CD8-positive, alpha-beta memory T cell (primary cell): ENCODE results near the gene PLEKHG1. TPM values are rescaled to one million over a fixed set of nuclear protein-coding genes. Genes with fewer than 3 reads are reported as not detected.

Experiments
- CTCF ChIA-PET: fragments of 350-600 bp; sonication (Branson Sonifier 250); formaldehyde crosslinking; loops from one replicate; lab custom pipeline; 2021; ENCODE audit warnings: antibody characterized with exemption; lab: Charles Lee
- POLR2A ChIA-PET: fragments of 350-600 bp; sonication (Branson Sonifier 250); formaldehyde crosslinking; loops from one replicate; lab custom pipeline; 2021; ENCODE audit warnings: antibody characterized with exemption; lab: Charles Lee
- DNase-seq, 5 donors: peaks; one replicate each; pipeline versions ENCODE4 v3.0.0 to v3.0.0-alpha.2; 2020 to 2022; ENCODE audit warnings: mixed read lengths in 1 of 5
- H3K27ac ChIP-seq: one replicate; pipeline ENCODE4 v1.7.0; 2013; ENCODE audit warnings: low read depth, mild to moderate bottlenecking, low read length, moderate library complexity
- H3K27me3 ChIP-seq: 2 replicates; pipeline ENCODE4 v1.7.0; 2013; ENCODE audit warnings: low read length, mild to moderate bottlenecking; ENCODE audit not compliant: insufficient read depth, poor library complexity, severe bottlenecking
- H3K36me3 ChIP-seq: 2 replicates; pipeline ENCODE4 v1.7.0; 2013; ENCODE audit warnings: mild to moderate bottlenecking, low read length, moderate library complexity; ENCODE audit not compliant: insufficient read depth
- H3K4me1 ChIP-seq: 2 replicates; pipeline ENCODE4 v1.7.0; 2013; ENCODE audit warnings: mild to moderate bottlenecking, low read length, moderate library complexity; ENCODE audit not compliant: insufficient read depth
- H3K4me3 ChIP-seq: 2 replicates; pipeline ENCODE4 v1.7.0; 2013; ENCODE audit warnings: mild to moderate bottlenecking, low read length
- H3K9me3 ChIP-seq: 2 replicates; pipeline ENCODE4 v1.7.0; 2013; ENCODE audit warnings: mild to moderate bottlenecking, low read length
- H3K27ac Mint-ChIP-seq, 8 donors: one replicate each; pipeline ENCODE4 v1.8.0; 2020 to 2021; ENCODE audit warnings: mixed read lengths in 8 of 8, mild to moderate bottlenecking in 6 of 8, inconsistent platforms in 3 of 8, moderate library complexity in 3 of 8
- H3K27me3 Mint-ChIP-seq, 2 donors: one replicate each; pipeline ENCODE4 v1.8.0; 2020 to 2021; ENCODE audit warnings: mixed read lengths in 2 of 2, mild to moderate bottlenecking in 1 of 2, moderate library complexity in 1 of 2
- H3K36me3 Mint-ChIP-seq, 3 donors: one replicate each; pipeline ENCODE4 v1.8.0; 2020 to 2021; ENCODE audit warnings: mixed read lengths in 3 of 3, inconsistent platforms in 1 of 3, mild to moderate bottlenecking in 1 of 3
- H3K4me1 Mint-ChIP-seq, 3 donors: one replicate each; pipeline ENCODE4 v1.8.0; 2020 to 2021; ENCODE audit warnings: mixed read lengths in 3 of 3, inconsistent platforms in 1 of 3, mild to moderate bottlenecking in 1 of 3
- H3K4me3 Mint-ChIP-seq, 7 donors: one replicate each; pipeline ENCODE4 v1.8.0; 2020 to 2021; ENCODE audit warnings: mixed read lengths in 7 of 7, mild to moderate bottlenecking in 6 of 7, moderate library complexity in 4 of 7, inconsistent platforms in 2 of 7
- H3K9me3 Mint-ChIP-seq, 5 donors: one replicate each; pipeline ENCODE4 v1.8.0; 2020 to 2022; ENCODE audit warnings: mixed read lengths in 5 of 5, mild to moderate bottlenecking in 3 of 5, moderate library complexity in 2 of 5, inconsistent platforms in 1 of 5
- polyA plus RNA-seq: library from polyadenylated mRNA; unstranded; fragments of 300-500 nt; fragmentation: Illumina TruSeq; gene quantifications from one replicate; pipeline ENCODE4 v1.2.3, GENCODE V29; 2021
- total RNA-seq, 2 experiments: library from RNA; stranded (reverse); gene quantifications; one replicate each; pipeline ENCODE4 v1.2.3, GENCODE V29; 2021

PLEKHG1 gene
- total and polyA plus RNA-seq, 3 experiments from 2014 or later, result 1.9 to 9.4 (median 8.8) TPM

- no peaks in the 10 kb centered on the region for H3K4me1 Mint-ChIP-seq
- no peak overlapping the region for H3K4me3 Mint-ChIP-seq
- ChIA-PET CTCF (no interaction called here), POLR2A (no interaction called here)
- peaks cover 11 to 31% of the 10 kb centered on the region in 2 donors for H3K27me3 Mint-ChIP-seq
- H3K27ac Mint-ChIP-seq, result no peak overlapping the region
- Histone ChIP-seq H3K27ac (no peak overlapping the region), H3K36me3 (no peaks in the 10 kb centered on the region), H3K4me1 (no peaks in the 10 kb centered on the region), H3K27me3 (no peaks in the 10 kb centered on the region), H3K4me3 (no peak overlapping the region), H3K9me3 (no peaks in the 10 kb centered on the region)
- H3K9me3 Mint-ChIP-seq, result no peaks in the 10 kb centered on the region
- no peak for DNase-seq
- H3K36me3 Mint-ChIP-seq, result no peaks in the 10 kb centered on the region
Measured at GRCh38 chr6:150580489-150580888, 19.2 kb upstream of the PLEKHG1 start.

- POLR2A ChIA-PET, result no interaction called here
- Histone ChIP-seq H3K9me3 (no peaks in the 10 kb centered on the region), H3K27me3 (no peaks in the 10 kb centered on the region), H3K4me3 (no peak overlapping the region), H3K4me1 (no peaks in the 10 kb centered on the region), H3K27ac (no peak overlapping the region), H3K36me3 (no peaks in the 10 kb centered on the region)
- no peaks in the 10 kb centered on the region for H3K9me3 Mint-ChIP-seq
- no peaks in the 10 kb centered on the region for H3K4me1 Mint-ChIP-seq
- H3K4me3 Mint-ChIP-seq, result no peak overlapping the region
- no peak for DNase-seq
- CTCF ChIA-PET, result no interaction called here
- H3K36me3 Mint-ChIP-seq, result no peaks in the 10 kb centered on the region
- H3K27ac Mint-ChIP-seq, result no peak overlapping the region
- peaks cover 7 to 20% of the 10 kb centered on the region in 2 donors for H3K27me3 Mint-ChIP-seq
Measured at GRCh38 chr6:150584065-150584464, 15.6 kb upstream of the PLEKHG1 start.

- no peaks in the 10 kb centered on the region for H3K9me3 ChIP-seq
- no peaks in the 10 kb centered on the region for H3K9me3 Mint-ChIP-seq
Measured at GRCh38 chr6:150584596-150584995, 15.1 kb upstream of the PLEKHG1 start.

GRCh38 chr6:150586850-150587359 lies 12.8 kb upstream of the PLEKHG1 start:
- H3K27ac Mint-ChIP-seq, result no peak overlapping the region
- Histone ChIP-seq H3K4me1 (no peaks in the 10 kb centered on the region), H3K36me3 (no peaks in the 10 kb centered on the region), H3K9me3 (no peaks in the 10 kb centered on the region), H3K27me3 (no peaks in the 10 kb centered on the region), H3K4me3 (no peak overlapping the region), H3K27ac (no peak overlapping the region)
- no peak for DNase-seq
- no peak overlapping the region for H3K4me3 Mint-ChIP-seq
- H3K4me1 Mint-ChIP-seq, result no peaks in the 10 kb centered on the region
- H3K9me3 Mint-ChIP-seq, result no peaks in the 10 kb centered on the region
- ChIA-PET CTCF (no interaction called here), POLR2A (no interaction called here)
- peaks cover 7 to 28% of the 10 kb centered on the region in 2 donors for H3K27me3 Mint-ChIP-seq
- no peaks in the 10 kb centered on the region for H3K36me3 Mint-ChIP-seq

More at GRCh38 chr6:150584596-150584995, 15.1 kb upstream of the PLEKHG1 start:
- no peak for DNase-seq
- H3K4me1 Mint-ChIP-seq, result no peaks in the 10 kb centered on the region
- ChIA-PET CTCF (interaction anchor here (1.0 kb wide), 1 partner anchor 23 kb away, joined by 3 read pairs; no protein-coding TSS in a partner anchor), POLR2A (no interaction called here)
- H3K36me3 ChIP-seq, result no peaks in the 10 kb centered on the region
- no peak overlapping the region for H3K27ac Mint-ChIP-seq
- H3K27me3 Mint-ChIP-seq, result peaks cover 7 to 21% of the 10 kb centered on the region in 2 donors
- no peak overlapping the region for H3K27ac ChIP-seq
- no peak overlapping the region for H3K4me3 Mint-ChIP-seq
- H3K36me3 Mint-ChIP-seq, result no peaks in the 10 kb centered on the region
- H3K4me3 ChIP-seq, result no peak overlapping the region
- no peaks in the 10 kb centered on the region for H3K27me3 ChIP-seq
- H3K4me1 ChIP-seq, result no peaks in the 10 kb centered on the region

GRCh38 chr6:150587637-150588036 lies 12.0 kb upstream of the PLEKHG1 start:
- H3K27me3 Mint-ChIP-seq, result peaks cover 7 to 28% of the 10 kb centered on the region in 2 donors
- DNase-seq, result no peak
- CTCF ChIA-PET, result no interaction called here
- POLR2A ChIA-PET, result no interaction called here
- H3K4me1 Mint-ChIP-seq, result no peaks in the 10 kb centered on the region
- H3K36me3 Mint-ChIP-seq, result no peaks in the 10 kb centered on the region
- no peaks in the 10 kb centered on the region for H3K4me1 ChIP-seq
- H3K27ac ChIP-seq, result no peak overlapping the region
- no peaks in the 10 kb centered on the region for H3K36me3 ChIP-seq
- H3K27me3 ChIP-seq, result no peaks in the 10 kb centered on the region
- H3K4me3 ChIP-seq, result no peak overlapping the region
- no peaks in the 10 kb centered on the region for H3K9me3 Mint-ChIP-seq
- no peak overlapping the region for H3K27ac Mint-ChIP-seq
- no peak overlapping the region for H3K4me3 Mint-ChIP-seq
- no peaks in the 10 kb centered on the region for H3K9me3 ChIP-seq

GRCh38 chr6:150588888-150589499 lies 10.7 kb upstream of the PLEKHG1 start:
- Histone ChIP-seq H3K4me1 (no peaks in the 10 kb centered on the region), H3K4me3 (no peak overlapping the region), H3K27me3 (no peaks in the 10 kb centered on the region), H3K9me3 (no peaks in the 10 kb centered on the region), H3K36me3 (no peaks in the 10 kb centered on the region), H3K27ac (no peak overlapping the region)
- H3K27ac Mint-ChIP-seq, result no peak overlapping the region
- no peaks in the 10 kb centered on the region for H3K9me3 Mint-ChIP-seq
- H3K4me1 Mint-ChIP-seq, result no peaks in the 10 kb centered on the region
- DNase-seq, result no peak
- ChIA-PET CTCF (no interaction called here), POLR2A (no interaction called here)
- H3K4me3 Mint-ChIP-seq, result no peak overlapping the region
- H3K27me3 Mint-ChIP-seq, result peaks cover 6 to 27% of the 10 kb centered on the region in 2 donors
- no peaks in the 10 kb centered on the region for H3K36me3 Mint-ChIP-seq

- Histone ChIP-seq H3K36me3 (no peaks in the 10 kb centered on the region), H3K4me3 (no peak overlapping the region), H3K27ac (no peak overlapping the region), H3K9me3 (no peaks in the 10 kb centered on the region), H3K27me3 (no peaks in the 10 kb centered on the region), H3K4me1 (no peaks in the 10 kb centered on the region)
- no peaks in the 10 kb centered on the region for H3K4me1 Mint-ChIP-seq
- H3K27me3 Mint-ChIP-seq, result peaks cover under 1 to 22% of the 10 kb centered on the region in 2 donors
- ChIA-PET CTCF (interaction anchor here (0.6 to 1.3 kb wide), 2 partner anchors 9 to 27 kb away, joined by 3 to 4 read pairs; partner anchors contain the start of gene PLEKHG1), POLR2A (no interaction called here)
- DNase-seq, result no peak
- no peaks in the 10 kb centered on the region for H3K36me3 Mint-ChIP-seq
- H3K9me3 Mint-ChIP-seq, result no peaks in the 10 kb centered on the region
- no peak overlapping the region for H3K27ac Mint-ChIP-seq
- H3K4me3 Mint-ChIP-seq, result no peak overlapping the region
Measured at GRCh38 chr6:150589852-150590251, 9.8 kb upstream of the PLEKHG1 start.

- H3K27me3 ChIP-seq, result no peaks in the 10 kb centered on the region
- Mint-ChIP-seq H3K9me3 (no peaks in the 10 kb centered on the region), H3K4me1 (no peaks in the 10 kb centered on the region), H3K27ac (no peak overlapping the region), H3K27me3 (peaks cover 0 to 19% of the 10 kb centered on the region in 2 donors), H3K4me3 (no peak overlapping the region), H3K36me3 (no peaks in the 10 kb centered on the region)
- no peaks in the 10 kb centered on the region for H3K9me3 ChIP-seq
- CTCF ChIA-PET, result interaction anchor here (1.3 kb wide), 1 partner anchor 9 kb away, joined by 4 read pairs; the partner anchor contains the start of gene PLEKHG1
- H3K27ac ChIP-seq, result no peak overlapping the region
- no peak overlapping the region for H3K4me3 ChIP-seq
- DNase-seq, result no peak
- no peaks in the 10 kb centered on the region for H3K4me1 ChIP-seq
- POLR2A ChIA-PET, result no interaction called here
- no peaks in the 10 kb centered on the region for H3K36me3 ChIP-seq
Measured at GRCh38 chr6:150590446-150590845, 9.2 kb upstream of the PLEKHG1 start.
